GM12891 (cell line): Measurements from ENCODE around the gene MGMT.

Experiments used
- PAX5 ChIP-seq: IDR thresholded peaks from 2 replicates; pipeline ENCODE4 v1.6.1; 2011; ENCODE audit warnings: low read length, moderate library complexity, mild to moderate bottlenecking; ENCODE audit not compliant: insufficient read depth, severe bottlenecking
- POLR2A ChIP-seq: IDR thresholded peaks from 2 replicates; pipeline ENCODE4 v1.6.1; 2011; ENCODE audit warnings: low read depth, low read length, control low read depth
- POLR2AphosphoS5 ChIP-seq: IDR thresholded peaks from 2 replicates; pipeline ENCODE4 v1.6.1; 2011; ENCODE audit warnings: low read depth, low read length, control low read depth
- SPI1 ChIP-seq: IDR thresholded peaks from 2 replicates; pipeline ENCODE4 v1.6.1; 2011; ENCODE audit warnings: low read depth, low read length, control low read depth
- TAF1 ChIP-seq: IDR thresholded peaks from 2 replicates; pipeline ENCODE4 v1.6.1; 2011; ENCODE audit warnings: low read depth, low read length, control low read depth

DNA sequence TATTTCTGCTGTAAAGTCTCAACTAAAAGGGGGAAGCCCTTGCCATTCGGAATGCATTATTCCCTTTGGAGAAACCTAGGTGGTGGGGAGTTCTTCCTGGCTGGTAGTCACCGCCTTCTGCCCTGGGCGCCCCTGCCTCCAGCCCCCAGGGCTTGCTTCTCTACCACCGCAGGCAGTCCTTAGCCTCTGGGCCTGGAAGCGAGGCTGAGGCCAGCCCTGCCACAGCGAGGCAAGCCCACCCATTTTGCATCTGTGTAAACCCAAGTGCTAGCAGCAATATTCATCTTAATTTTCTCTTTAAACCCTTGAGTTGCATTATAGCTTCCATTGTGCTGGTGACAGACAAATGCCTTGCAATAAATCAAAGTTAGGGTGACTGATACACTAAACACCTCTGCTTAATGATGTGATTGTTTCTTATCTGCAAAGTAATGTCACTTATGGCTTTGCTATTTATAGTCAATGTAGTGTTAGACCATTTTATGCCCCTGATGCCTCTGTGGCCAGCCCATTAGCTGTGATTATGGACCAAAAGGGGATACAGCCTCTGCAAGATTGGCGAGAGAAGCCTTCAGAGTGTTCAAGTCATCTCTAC, 26.2 kb upstream of the MGMT start:
- no peak for TF ChIP-seq POLR2AphosphoS5
- no peak for TF ChIP-seq SPI1
- TF ChIP-seq POLR2A, result no peak
- no peak for TF ChIP-seq PAX5
- TF ChIP-seq TAF1, result no peak
